Measurements from ENCODE around the gene CNOT2. TPM values are rescaled to one million over a fixed set of nuclear protein-coding genes. Genes with fewer than 3 reads are reported as not detected.

The CNOT2 gene
- polyA plus RNA-seq, 2 donors = 18.7 to 25.1 TPM

- 91% methylated on average over 6 of the region's 6 CpGs for WGBS, 2 donors
- H3K36me3 ChIP-seq (ENCODE audit: control insufficient read depth in 2 of 2, insufficient read depth in 2 of 2, low read length in 1 of 2) = no peaks in the 10 kb centered on the region
- H3K9me3 ChIP-seq (ENCODE audit: control insufficient read depth in 2 of 2, insufficient read depth in 1 of 2, low read depth in 1 of 2, low read length in 1 of 2) = no peaks in the 10 kb centered on the region
- no peaks in the 10 kb centered on the region for H3K4me1 ChIP-seq (ENCODE audit: control insufficient read depth in 2 of 2, insufficient read depth in 2 of 2, low read length in 1 of 2)
- no peaks in the 10 kb centered on the region for H3K27me3 ChIP-seq (ENCODE audit: control insufficient read depth in 1 of 2, insufficient read depth in 2 of 2, low read length in 2 of 2)
- H3K4me3 ChIP-seq (ENCODE audit: low read depth in 1 of 2, low read length in 2 of 2) = no peak overlapping the region
- H3K27ac ChIP-seq (ENCODE audit: low read depth in 2 of 2, low read length in 1 of 2) = no peak overlapping the region
Measured at GRCh38 chr12:70264067-70264867, 21.0 kb downstream of the CNOT2 start.

- no peaks in the 10 kb centered on the region for H3K36me3 ChIP-seq (ENCODE audit: control insufficient read depth in 2 of 2, insufficient read depth in 2 of 2, low read length in 1 of 2)
- H3K4me3 ChIP-seq (ENCODE audit: low read depth in 1 of 2, low read length in 2 of 2) = no peak overlapping the region
- no peaks in the 10 kb centered on the region for H3K27me3 ChIP-seq (ENCODE audit: control insufficient read depth in 1 of 2, insufficient read depth in 2 of 2, low read length in 2 of 2)
- no peaks in the 10 kb centered on the region for H3K4me1 ChIP-seq (ENCODE audit: control insufficient read depth in 2 of 2, insufficient read depth in 2 of 2, low read length in 1 of 2)
- no peaks in the 10 kb centered on the region for H3K9me3 ChIP-seq (ENCODE audit: control insufficient read depth in 2 of 2, insufficient read depth in 1 of 2, low read depth in 1 of 2, low read length in 1 of 2)
- H3K27ac ChIP-seq (ENCODE audit: low read depth in 2 of 2, low read length in 1 of 2) = no peak overlapping the region
- WGBS, 2 donors = 93 to 94% methylated on average over 1 of the region's 1 CpG
Measured at GRCh38 chr12:70265132-70265531, 21.9 kb downstream of the CNOT2 start.

GRCh38 chr12:70267550-70267949, 24.3 kb downstream of the CNOT2 start:
- 55 to 65% methylated on average over 1 of the region's 1 CpG for WGBS, 2 donors
- Histone ChIP-seq H3K4me1 (ENCODE audit: control insufficient read depth in 2 of 2, insufficient read depth in 2 of 2, low read length in 1 of 2) (no peaks in the 10 kb centered on the region), H3K4me3 (ENCODE audit: low read depth in 1 of 2, low read length in 2 of 2) (no peak overlapping the region), H3K27ac (ENCODE audit: low read depth in 2 of 2, low read length in 1 of 2) (no peak overlapping the region), H3K9me3 (ENCODE audit: control insufficient read depth in 2 of 2, insufficient read depth in 1 of 2, low read depth in 1 of 2, low read length in 1 of 2) (no peaks in the 10 kb centered on the region), H3K36me3 (ENCODE audit: control insufficient read depth in 2 of 2, insufficient read depth in 2 of 2, low read length in 1 of 2) (no peaks in the 10 kb centered on the region), H3K27me3 (ENCODE audit: control insufficient read depth in 1 of 2, insufficient read depth in 2 of 2, low read length in 2 of 2) (no peaks in the 10 kb centered on the region)

- Histone ChIP-seq H3K4me3 (ENCODE audit: low read depth in 1 of 2, low read length in 2 of 2) (no peak overlapping the region), H3K27ac (ENCODE audit: low read depth in 2 of 2, low read length in 1 of 2) (no peak overlapping the region), H3K4me1 (ENCODE audit: control insufficient read depth in 2 of 2, insufficient read depth in 2 of 2, low read length in 1 of 2) (no peaks in the 10 kb centered on the region), H3K27me3 (ENCODE audit: control insufficient read depth in 1 of 2, insufficient read depth in 2 of 2, low read length in 2 of 2) (no peaks in the 10 kb centered on the region), H3K36me3 (ENCODE audit: control insufficient read depth in 2 of 2, insufficient read depth in 2 of 2, low read length in 1 of 2) (no peaks in the 10 kb centered on the region), H3K9me3 (ENCODE audit: control insufficient read depth in 2 of 2, insufficient read depth in 1 of 2, low read depth in 1 of 2, low read length in 1 of 2) (no peaks in the 10 kb centered on the region)
- WGBS, 2 donors = 48 to 62% methylated on average over 2 of the region's 2 CpGs
Measured at GRCh38 chr12:70268972-70269371, 25.7 kb downstream of the CNOT2 start.

GRCh38 chr12:70270108-70270507, 26.9 kb downstream of the CNOT2 start:
- Histone ChIP-seq H3K4me3 (ENCODE audit: low read depth in 1 of 2, low read length in 2 of 2) (no peak overlapping the region), H3K4me1 (ENCODE audit: control insufficient read depth in 2 of 2, insufficient read depth in 2 of 2, low read length in 1 of 2) (no peaks in the 10 kb centered on the region), H3K36me3 (ENCODE audit: control insufficient read depth in 2 of 2, insufficient read depth in 2 of 2, low read length in 1 of 2) (no peaks in the 10 kb centered on the region), H3K27me3 (ENCODE audit: control insufficient read depth in 1 of 2, insufficient read depth in 2 of 2, low read length in 2 of 2) (no peaks in the 10 kb centered on the region), H3K27ac (ENCODE audit: low read depth in 2 of 2, low read length in 1 of 2) (no peak overlapping the region), H3K9me3 (ENCODE audit: control insufficient read depth in 2 of 2, insufficient read depth in 1 of 2, low read depth in 1 of 2, low read length in 1 of 2) (no peaks in the 10 kb centered on the region)
- WGBS, 2 donors = 10 to 40% methylated on average over 1 of the region's 1 CpG

GRCh38 chr12:70271025-70271424, 27.8 kb downstream of the CNOT2 start:
- Histone ChIP-seq H3K9me3 (ENCODE audit: control insufficient read depth in 2 of 2, insufficient read depth in 1 of 2, low read depth in 1 of 2, low read length in 1 of 2) (no peaks in the 10 kb centered on the region), H3K27me3 (ENCODE audit: control insufficient read depth in 1 of 2, insufficient read depth in 2 of 2, low read length in 2 of 2) (no peaks in the 10 kb centered on the region), H3K4me1 (ENCODE audit: control insufficient read depth in 2 of 2, insufficient read depth in 2 of 2, low read length in 1 of 2) (no peaks in the 10 kb centered on the region), H3K27ac (ENCODE audit: low read depth in 2 of 2, low read length in 1 of 2) (no peak overlapping the region), H3K4me3 (ENCODE audit: low read depth in 1 of 2, low read length in 2 of 2) (no peak overlapping the region), H3K36me3 (ENCODE audit: control insufficient read depth in 2 of 2, insufficient read depth in 2 of 2, low read length in 1 of 2) (no peaks in the 10 kb centered on the region)

GRCh38 chr12:70272510-70272909, 29.3 kb downstream of the CNOT2 start:
- H3K4me3 ChIP-seq (ENCODE audit: low read depth in 1 of 2, low read length in 2 of 2) = no peak overlapping the region
- H3K9me3 ChIP-seq (ENCODE audit: control insufficient read depth in 2 of 2, insufficient read depth in 1 of 2, low read depth in 1 of 2, low read length in 1 of 2) = no peaks in the 10 kb centered on the region
- WGBS, 2 donors = 93 to 97% methylated on average over 3 of the region's 3 CpGs
- no peaks in the 10 kb centered on the region for H3K36me3 ChIP-seq (ENCODE audit: control insufficient read depth in 2 of 2, insufficient read depth in 2 of 2, low read length in 1 of 2)
- no peaks in the 10 kb centered on the region for H3K4me1 ChIP-seq (ENCODE audit: control insufficient read depth in 2 of 2, insufficient read depth in 2 of 2, low read length in 1 of 2)
- no peaks in the 10 kb centered on the region for H3K27me3 ChIP-seq (ENCODE audit: control insufficient read depth in 1 of 2, insufficient read depth in 2 of 2, low read length in 2 of 2)
- H3K27ac ChIP-seq (ENCODE audit: low read depth in 2 of 2, low read length in 1 of 2) = no peak overlapping the region

GRCh38 chr12:70275045-70275444, 31.8 kb downstream of the CNOT2 start:
- H3K4me1 ChIP-seq (ENCODE audit: control insufficient read depth in 2 of 2, insufficient read depth in 2 of 2, low read length in 1 of 2) = no peaks in the 10 kb centered on the region
- H3K4me3 ChIP-seq (ENCODE audit: low read depth in 1 of 2, low read length in 2 of 2) = no peak overlapping the region
- H3K27ac ChIP-seq (ENCODE audit: low read depth in 2 of 2, low read length in 1 of 2) = no peak overlapping the region
- no peaks in the 10 kb centered on the region for H3K36me3 ChIP-seq (ENCODE audit: control insufficient read depth in 2 of 2, insufficient read depth in 2 of 2, low read length in 1 of 2)
- H3K9me3 ChIP-seq (ENCODE audit: control insufficient read depth in 2 of 2, insufficient read depth in 1 of 2, low read depth in 1 of 2, low read length in 1 of 2) = no peaks in the 10 kb centered on the region
- H3K27me3 ChIP-seq (ENCODE audit: control insufficient read depth in 1 of 2, insufficient read depth in 2 of 2, low read length in 2 of 2) = no peaks in the 10 kb centered on the region

- Histone ChIP-seq H3K4me3 (ENCODE audit: low read depth in 1 of 2, low read length in 2 of 2) (no peak overlapping the region), H3K27me3 (ENCODE audit: control insufficient read depth in 1 of 2, insufficient read depth in 2 of 2, low read length in 2 of 2) (no peaks in the 10 kb centered on the region), H3K4me1 (ENCODE audit: control insufficient read depth in 2 of 2, insufficient read depth in 2 of 2, low read length in 1 of 2) (no peaks in the 10 kb centered on the region), H3K9me3 (ENCODE audit: control insufficient read depth in 2 of 2, insufficient read depth in 1 of 2, low read depth in 1 of 2, low read length in 1 of 2) (no peaks in the 10 kb centered on the region), H3K27ac (ENCODE audit: low read depth in 2 of 2, low read length in 1 of 2) (no peak overlapping the region), H3K36me3 (ENCODE audit: control insufficient read depth in 2 of 2, insufficient read depth in 2 of 2, low read length in 1 of 2) (no peaks in the 10 kb centered on the region)
- WGBS, 2 donors = 90 to 95% methylated on average over 8 of the region's 8 CpGs
Measured at GRCh38 chr12:70277973-70278372, 34.7 kb downstream of the CNOT2 start.

- Histone ChIP-seq H3K36me3 (ENCODE audit: control insufficient read depth in 2 of 2, insufficient read depth in 2 of 2, low read length in 1 of 2) (no peaks in the 10 kb centered on the region), H3K27ac (ENCODE audit: low read depth in 2 of 2, low read length in 1 of 2) (no peak overlapping the region), H3K4me1 (ENCODE audit: control insufficient read depth in 2 of 2, insufficient read depth in 2 of 2, low read length in 1 of 2) (no peaks in the 10 kb centered on the region), H3K4me3 (ENCODE audit: low read depth in 1 of 2, low read length in 2 of 2) (no peak overlapping the region), H3K9me3 (ENCODE audit: control insufficient read depth in 2 of 2, insufficient read depth in 1 of 2, low read depth in 1 of 2, low read length in 1 of 2) (no peaks in the 10 kb centered on the region), H3K27me3 (ENCODE audit: control insufficient read depth in 1 of 2, insufficient read depth in 2 of 2, low read length in 2 of 2) (no peaks in the 10 kb centered on the region)
Measured at GRCh38 chr12:70278945-70279344, 35.7 kb downstream of the CNOT2 start.

All from esophagus (tissue), 2 donors.